Subcutaneous abdominal adipose tissue (tissue), 5 donors: ENCODE measurements around the gene TBCC.
"Not testable (repeated sequence)": the region's sequence is repeated elsewhere in the genome, so short reads cannot be mapped to it uniquely, and the experiment has no call there.

Experiments
- H3K27ac ChIP-seq: one replicate; pipeline ENCODE4 v1.7.0; 2013; ENCODE audit warnings: low read depth, mild to moderate bottlenecking, inconsistent platforms, low read length, moderate library complexity
- H3K27me3 ChIP-seq, 5 donors: one replicate each; pipeline ENCODE4 v1.7.0; 2013; ENCODE audit warnings: low read length in 5 of 5, inconsistent platforms in 1 of 5; ENCODE audit not compliant: control insufficient read depth in 5 of 5, insufficient read depth in 4 of 5
- H3K36me3 ChIP-seq, 5 donors: one replicate each; pipeline ENCODE4 v1.7.0; 2013; ENCODE audit warnings: low read length in 5 of 5; ENCODE audit not compliant: control insufficient read depth in 5 of 5, insufficient read depth in 5 of 5
- H3K4me1 ChIP-seq, 5 donors: one replicate each; pipeline ENCODE4 v1.7.0; 2013; ENCODE audit warnings: low read length in 5 of 5, mild to moderate bottlenecking in 3 of 5, moderate library complexity in 1 of 5; ENCODE audit not compliant: control insufficient read depth in 5 of 5, insufficient read depth in 5 of 5
- H3K4me3 ChIP-seq, 5 donors: one replicate each; pipeline ENCODE4 v1.7.0; 2013; ENCODE audit warnings: low read length in 5 of 5, low read depth in 1 of 5
- H3K9ac ChIP-seq, 5 donors: one replicate each; pipeline ENCODE4 v1.7.0; 2013; ENCODE audit warnings: low read length in 5 of 5, mild to moderate bottlenecking in 4 of 5, moderate library complexity in 3 of 5
- H3K9me3 ChIP-seq, 5 donors: one replicate each; pipeline ENCODE4 v1.7.0; 2013; ENCODE audit warnings: low read length in 5 of 5; ENCODE audit not compliant: control insufficient read depth in 5 of 5
- donor health status: healthy.
- donor health status: healthy.
- donor health status: healthy.
- donor health status: healthy.
- donor health status: healthy.

The TBCC gene

DNA sequence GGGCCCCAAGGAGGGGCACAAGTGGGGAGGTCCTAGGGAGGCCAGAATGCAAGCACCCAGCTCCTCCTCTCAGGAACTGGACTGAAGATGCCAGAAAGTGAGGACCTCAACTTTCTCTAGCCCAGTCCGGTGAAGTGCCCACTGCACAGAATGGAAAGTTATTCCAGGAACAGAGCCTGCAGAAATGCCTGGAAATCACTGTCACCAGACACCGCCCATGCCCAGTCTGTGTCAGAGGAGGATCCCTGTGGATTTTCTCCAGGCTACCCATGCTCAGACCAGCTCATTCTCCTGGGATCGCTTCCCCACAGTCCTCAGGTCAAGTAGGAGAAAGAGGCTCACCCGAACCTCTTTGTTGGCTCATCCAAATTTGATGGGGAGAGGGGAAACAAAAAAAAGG, 30.0 kb downstream of the TBCC start:
- H3K9me3 ChIP-seq: peaks cover 2 to 15% (median 11%) of the 10 kb centered on the region in 5 donors
- H3K27me3 ChIP-seq: no peaks in the 10 kb centered on the region
- H3K27ac ChIP-seq: no peak overlapping the region
- no peaks in the 10 kb centered on the region for H3K36me3 ChIP-seq
- H3K4me1 ChIP-seq: no peaks in the 10 kb centered on the region
- H3K9ac ChIP-seq: no peak overlapping the region
- no peak overlapping the region for H3K4me3 ChIP-seq

DNA sequence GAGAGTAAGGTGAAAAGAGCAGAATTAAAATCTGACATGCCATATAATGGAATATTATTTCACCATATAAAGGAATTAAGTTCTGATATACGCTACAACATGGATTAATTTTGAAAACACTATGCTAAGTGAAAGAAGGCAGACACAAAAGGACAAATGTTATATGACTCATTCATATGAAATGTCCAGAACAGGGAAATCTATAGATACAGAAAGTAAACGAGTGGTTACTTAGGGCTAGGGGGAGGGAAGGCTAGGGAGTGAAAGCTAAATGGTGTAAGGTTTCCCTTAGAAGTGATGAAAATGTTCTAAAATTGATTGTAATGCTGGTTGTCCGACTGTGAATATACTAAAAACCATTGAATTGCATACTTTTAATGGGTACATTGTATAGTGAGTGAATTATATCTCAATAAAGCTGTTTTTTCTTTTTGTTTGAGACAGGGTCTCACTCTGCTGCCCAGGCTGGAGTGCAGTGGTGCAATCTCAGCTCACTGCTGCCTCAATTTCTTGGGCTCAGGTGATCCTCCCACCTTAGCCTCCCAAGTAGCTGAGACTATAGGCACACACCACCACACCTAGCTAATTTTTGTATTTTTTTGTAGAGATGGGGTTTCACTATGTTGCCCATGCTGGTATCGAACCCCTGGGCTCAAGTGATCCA, 31.7 kb downstream of the TBCC start:
- no peaks in the 10 kb centered on the region for H3K4me1 ChIP-seq
- peaks cover 2 to 15% (median 11%) of the 10 kb centered on the region in 5 donors for H3K9me3 ChIP-seq
- H3K4me3 ChIP-seq: no peak overlapping the region
- no peak overlapping the region for H3K9ac ChIP-seq
- no peak overlapping the region for H3K27ac ChIP-seq
- no peaks in the 10 kb centered on the region for H3K27me3 ChIP-seq
- no peaks in the 10 kb centered on the region for H3K36me3 ChIP-seq

DNA sequence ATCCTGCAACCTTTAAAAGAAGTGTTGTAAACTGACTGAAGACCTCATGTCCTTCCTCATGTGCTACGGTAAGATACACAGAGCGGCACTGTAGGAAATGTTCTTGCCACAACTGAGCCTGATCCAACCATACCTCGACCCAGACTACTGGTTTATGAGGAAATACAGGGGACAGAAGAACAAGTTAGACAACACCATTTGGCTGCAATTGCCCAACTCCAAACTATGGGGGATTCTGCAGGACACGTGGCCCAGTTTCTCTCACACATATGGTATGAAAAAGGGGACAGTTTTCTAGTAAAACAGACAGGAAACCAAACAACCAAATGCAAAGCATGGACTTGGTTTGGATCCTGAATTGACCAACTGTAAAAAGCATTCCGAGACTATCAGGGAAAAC, 34.0 kb downstream of the TBCC start:
- Histone ChIP-seq H3K27ac (no peak overlapping the region), H3K4me1 (no peaks in the 10 kb centered on the region), H3K9me3 (peaks cover 2 to 15% (median 11%) of the 10 kb centered on the region in 5 donors), H3K4me3 (no peak overlapping the region), H3K27me3 (no peaks in the 10 kb centered on the region), H3K9ac (no peak overlapping the region), H3K36me3 (no peaks in the 10 kb centered on the region)

DNA sequence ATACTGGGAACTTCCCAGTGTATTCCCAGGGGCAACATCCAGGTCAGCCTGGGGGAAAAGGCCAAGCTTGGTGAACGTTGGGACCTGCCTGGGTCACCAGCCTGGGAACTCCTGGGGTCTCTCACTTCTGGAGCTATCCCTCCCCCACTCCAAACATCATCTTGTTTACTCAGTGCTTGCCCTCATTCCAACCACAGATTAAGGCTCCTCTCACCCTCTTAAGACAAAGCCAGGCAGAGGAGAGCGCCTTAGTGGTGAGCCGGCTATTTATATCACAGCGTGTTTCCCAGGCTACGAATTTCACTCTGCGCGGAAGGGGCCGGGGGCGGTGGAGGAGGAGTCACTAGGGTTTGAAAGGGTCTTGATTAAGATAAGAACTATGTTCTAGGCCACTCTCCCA, 35.6 kb downstream of the TBCC start:
- Histone ChIP-seq H3K36me3 (no peaks in the 10 kb centered on the region), H3K27me3 (no peaks in the 10 kb centered on the region), H3K4me1 (no peaks in the 10 kb centered on the region), H3K9ac (no peak overlapping the region), H3K27ac (no peak overlapping the region), H3K9me3 (peaks cover 2 to 15% (median 11%) of the 10 kb centered on the region in 5 donors), H3K4me3 (no peak overlapping the region)

DNA sequence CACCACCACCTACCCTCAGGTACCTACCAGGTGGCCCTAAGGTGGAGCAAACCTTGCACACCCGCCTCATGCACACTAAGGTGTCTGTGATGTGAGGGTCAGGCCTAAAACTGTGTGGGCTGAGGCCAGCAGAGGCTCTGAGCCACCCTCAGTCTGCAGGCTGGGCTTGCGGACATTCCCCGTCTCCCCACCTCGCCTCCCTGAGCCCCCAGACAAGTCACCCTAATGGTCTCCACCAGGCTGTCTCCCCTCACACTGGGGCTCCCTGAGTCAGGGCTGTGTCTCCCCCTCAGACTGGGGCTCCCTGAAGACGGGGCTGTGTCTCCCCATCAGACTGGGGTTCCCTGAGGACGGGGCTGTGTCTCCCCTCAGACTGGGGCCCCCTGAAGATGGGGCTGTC, 36.0 kb downstream of the TBCC start:
- Histone ChIP-seq H3K36me3 (no peaks in the 10 kb centered on the region), H3K27ac (no peak overlapping the region), H3K9me3 (peaks cover 2 to 15% (median 11%) of the 10 kb centered on the region in 5 donors), H3K4me3 (no peak overlapping the region), H3K9ac (no peak overlapping the region), H3K27me3 (no peaks in the 10 kb centered on the region), H3K4me1 (peaks cover 0 to under 1% (median 0%) of the 10 kb centered on the region in 5 donors)

DNA sequence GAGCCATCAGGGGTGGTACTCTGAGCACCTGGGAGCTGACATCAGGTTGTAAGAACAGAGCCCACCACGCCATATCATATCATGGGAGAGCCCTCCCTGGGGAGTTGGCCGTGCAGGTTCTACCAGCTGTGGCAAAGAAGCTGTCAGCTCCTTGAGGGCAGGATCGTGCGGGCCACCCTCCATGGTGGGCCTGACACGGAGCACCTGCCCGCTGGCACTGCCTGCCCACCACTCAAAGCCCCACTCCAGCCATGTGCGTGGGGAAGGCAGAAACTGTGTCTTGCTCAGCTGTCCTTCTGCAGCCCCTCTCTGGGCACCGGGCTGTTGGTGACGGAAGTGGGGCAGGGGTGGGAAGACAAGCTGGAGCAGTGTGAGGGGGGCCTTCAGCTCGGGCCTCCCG, 37.8 kb downstream of the TBCC start:
- H3K4me3 ChIP-seq: no peak overlapping the region
- H3K4me1 ChIP-seq: peaks cover 0 to 17% (median 12%) of the 10 kb centered on the region in 5 donors
- H3K27ac ChIP-seq: no peak overlapping the region
- H3K27me3 ChIP-seq: no peaks in the 10 kb centered on the region
- H3K36me3 ChIP-seq: no peaks in the 10 kb centered on the region
- H3K9me3 ChIP-seq: peaks cover 2 to 15% (median 11%) of the 10 kb centered on the region in 5 donors
- no peak overlapping the region for H3K9ac ChIP-seq

DNA sequence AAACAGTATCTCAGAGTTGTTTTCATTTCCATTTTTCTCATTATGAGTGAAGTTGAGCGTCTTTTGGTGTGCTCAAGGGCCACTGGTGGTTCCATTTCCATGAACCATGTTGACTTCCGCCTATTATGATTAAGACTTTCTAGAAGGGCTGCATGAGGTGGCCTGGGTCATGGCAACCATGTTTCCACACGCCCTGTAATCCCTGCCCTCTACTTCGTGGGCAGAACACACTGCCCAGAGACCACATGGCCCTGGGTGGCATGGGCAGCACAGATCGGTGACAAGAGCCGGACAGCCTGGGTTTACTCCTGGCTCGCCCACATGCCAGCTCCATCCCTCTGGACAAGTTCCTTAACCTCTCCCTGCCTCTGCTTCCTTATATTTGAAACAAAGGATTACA, 38.3 kb downstream of the TBCC start:
- H3K27ac ChIP-seq: no peak overlapping the region
- H3K36me3 ChIP-seq: no peaks in the 10 kb centered on the region
- H3K4me1 ChIP-seq: peaks cover 0 to 17% (median 12%) of the 10 kb centered on the region in 5 donors
- no peaks in the 10 kb centered on the region for H3K27me3 ChIP-seq
- no peak overlapping the region for H3K9ac ChIP-seq
- H3K4me3 ChIP-seq: no peak overlapping the region
- H3K9me3 ChIP-seq: peaks cover 2 to 15% (median 11%) of the 10 kb centered on the region in 5 donors

DNA sequence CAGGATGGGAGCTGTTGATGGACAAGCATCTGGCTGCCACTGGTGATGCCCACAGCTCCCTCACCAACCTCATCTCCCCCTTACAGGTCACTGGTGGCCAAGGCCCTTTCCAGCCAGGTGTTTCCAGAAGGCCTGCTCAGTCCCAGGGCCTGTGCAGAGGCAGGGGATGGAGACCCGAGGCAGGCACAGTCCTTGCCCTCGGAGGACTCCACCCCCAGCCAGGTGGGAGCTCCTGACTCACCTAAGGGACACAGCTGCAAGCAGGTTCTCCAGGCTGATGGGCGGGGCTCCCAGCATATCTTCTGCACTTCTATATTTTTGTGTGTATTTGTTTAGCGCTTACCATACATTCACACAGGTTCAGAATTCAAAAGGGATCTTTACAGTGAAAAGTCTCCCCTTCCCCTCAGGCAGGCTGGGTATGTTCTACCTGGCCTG, 40.9 kb downstream of the TBCC start:
- H3K9ac ChIP-seq: no peak overlapping the region
- peak overlapping the region in 1 of 5 donors; percentile 86 for H3K4me3 ChIP-seq
- no peak overlapping the region for H3K27ac ChIP-seq
- H3K4me1 ChIP-seq: peaks cover 0 to 17% (median 12%) of the 10 kb centered on the region in 5 donors
- H3K36me3 ChIP-seq: no peaks in the 10 kb centered on the region
- no peaks in the 10 kb centered on the region for H3K27me3 ChIP-seq
- H3K9me3 ChIP-seq: no peaks in the 10 kb centered on the region

DNA sequence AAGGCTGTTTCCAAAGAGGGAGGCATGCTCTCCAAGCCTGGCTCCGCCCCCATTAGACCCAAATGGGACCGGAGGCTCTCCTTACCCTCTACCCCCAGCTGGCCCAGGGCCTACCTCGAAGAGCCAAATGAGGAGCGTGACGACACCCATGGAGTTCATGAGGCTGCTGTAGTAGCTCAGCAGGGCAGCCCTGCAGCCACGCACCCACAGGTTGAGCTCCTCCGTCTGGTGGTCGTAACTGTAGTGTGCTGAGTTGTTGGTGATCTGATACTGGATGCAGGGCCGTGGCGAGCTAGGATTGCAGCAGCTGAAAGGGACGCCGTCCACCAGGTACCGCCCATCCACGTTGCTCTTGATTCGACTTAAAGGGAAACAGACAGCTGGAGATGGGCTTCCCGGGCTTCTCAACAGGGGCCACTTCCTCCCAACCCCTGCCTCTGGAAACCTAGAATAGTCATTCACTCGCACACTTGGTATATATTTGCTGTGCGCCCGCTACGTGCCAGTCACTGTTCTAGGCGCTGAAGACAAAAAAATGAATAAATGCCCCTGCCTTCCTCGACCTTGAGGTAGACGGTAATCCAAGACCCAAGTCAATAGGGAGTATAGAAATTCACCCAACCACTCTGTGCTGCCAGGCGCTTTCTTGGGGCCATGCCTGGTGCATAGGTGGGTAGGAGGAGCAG, 41.5 kb downstream of the TBCC start:
- Histone ChIP-seq H3K4me3 (peak overlapping the region; percentile 48 to 86 (median 82)), H3K4me1 (peaks cover 0 to 17% (median 12%) of the 10 kb centered on the region in 5 donors), H3K9ac (peak overlapping the region in 1 of 5 donors; percentile 42)

DNA sequence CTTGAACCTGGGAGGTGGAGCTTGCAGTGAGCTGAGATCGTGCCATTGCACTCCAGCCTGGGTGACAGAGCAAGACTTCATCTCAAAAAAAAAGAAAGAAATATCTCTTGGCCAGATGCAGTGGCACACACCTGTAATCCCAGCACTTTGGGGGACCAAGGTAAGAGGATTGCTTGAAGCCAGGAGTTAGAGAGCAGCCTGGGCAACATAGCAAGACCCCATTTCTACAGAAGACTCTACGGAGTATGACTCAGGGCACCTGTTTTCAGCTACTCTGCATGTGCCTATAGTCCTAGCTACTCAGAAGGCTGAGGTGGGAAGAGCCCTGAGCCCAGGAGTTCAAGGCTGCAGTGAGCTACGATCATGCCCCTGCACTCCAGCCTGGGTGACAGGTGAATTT, 43.1 kb downstream of the TBCC start:
- peaks cover 0 to 17% (median 12%) of the 10 kb centered on the region in 5 donors for H3K4me1 ChIP-seq
- H3K27me3 ChIP-seq, H3K36me3 ChIP-seq, H3K4me3 ChIP-seq, H3K9me3 ChIP-seq, H3K9ac ChIP-seq, H3K27ac ChIP-seq: not testable (repeated sequence)

More for the DNA sequence above, 41.5 kb downstream of the TBCC start:
- Histone ChIP-seq H3K27me3 (no peaks in the 10 kb centered on the region), H3K9me3 (no peaks in the 10 kb centered on the region), H3K27ac (no peak overlapping the region), H3K36me3 (no peaks in the 10 kb centered on the region)
